HepG2 (cell line): ENCODE results near the gene TNNT1. TPM values are rescaled to one million over a fixed set of nuclear protein-coding genes. Genes with fewer than 3 reads are reported as not detected.

Source experiments
- ATAC-seq: fragments of 200-7000 bp; cut with Tn5 transposase; 3 replicates; pipeline ENCODE4 v1.9.1; 2020; ENCODE audit warnings: mild to moderate bottlenecking, moderate library complexity
- BruUV-seq: library from RNA; stranded (reverse); fragments of 400-500 nt; replicated peaks from 2 replicates; lab custom pipeline; 2021; lab: Mats Ljungman, UMichigan
- CTCF ChIA-PET: fragments of 300-600 bp; formaldehyde crosslinking; extraction: SDS; loops from one replicate; lab custom pipeline; 2021; ENCODE audit warnings: low total read pairs, inconsistent platforms, low intra/inter-chr PET ratio; lab: Yijun Ruan, JAX
- POLR2A ChIA-PET: fragments of 350-600 bp; sonication (Branson Sonifier 250); formaldehyde crosslinking; loops from one replicate; lab custom pipeline; 2020; ENCODE audit warnings: antibody characterized with exemption, inconsistent platforms; lab: Yijun Ruan, JAX
- DNase-seq: peaks from one replicate; pipeline ENCODE4 v3.0.0-alpha.2; 2015; ENCODE audit warnings: low spot score
- FAIRE-seq: peaks from 3 replicates; lab custom pipeline; 2011; peaks lifted over from hg19 to GRCh38; lab: Jason Lieb, UNC
- H2AFZ ChIP-seq: one replicate; pipeline ENCODE4 v1.6.1; 2011; ENCODE audit warnings: low read length, inconsistent platforms
- H3K27ac ChIP-seq: fragments of 300-600 bp; 3 replicates; pipeline ENCODE4 v1.8.0; 2011; ENCODE audit warnings: mixed run types, mild to moderate bottlenecking, mixed read lengths, low read length, inconsistent platforms; ENCODE audit not compliant: insufficient read depth; ENCODE audit errors: extremely low read length
- H3K27me3 ChIP-seq, 2 experiments: fragments of 200-600 bp in 1 of 2; 2 replicates in 1 of 2; 3 replicates in 1 of 2; pipeline versions ENCODE4 v1.6.0 to v1.8.0; 2011; ENCODE audit warnings: low read length in 2 of 2, mild to moderate bottlenecking in 2 of 2, moderate library complexity in 2 of 2, inconsistent platforms in 1 of 2; ENCODE audit not compliant: insufficient read depth in 2 of 2, control insufficient read depth in 1 of 2
- H3K36me3 ChIP-seq, 2 experiments: fragments of 200-600 bp in 1 of 2; replicated peaks in 1 of 2; 2 replicates in 1 of 2; 3 replicates in 1 of 2; pipeline versions ENCODE4 v1.5.1 to v1.8.0; 2011; ENCODE audit warnings: low read length in 2 of 2, inconsistent platforms in 1 of 2; ENCODE audit not compliant: insufficient read depth in 2 of 2, control insufficient read depth in 1 of 2
- H3K4me1 ChIP-seq: 2 replicates; pipeline ENCODE4 v1.5.1; 2012; ENCODE audit warnings: low read length, inconsistent platforms; ENCODE audit not compliant: insufficient read depth
- H3K4me2 ChIP-seq: 2 replicates; pipeline ENCODE4 v1.6.0; 2011; ENCODE audit warnings: low read depth, low read length, inconsistent platforms
- H3K4me3 ChIP-seq, 3 experiments: fragments of 200-600 bp in 1 of 3; sonication (generic), shearing (Covaris generic) in 1 of 3; replicated peaks in 1 of 3; 2 replicates each; pipeline ENCODE4 v1.5.1; 2011 to 2016; ENCODE audit warnings: low read length in 3 of 3, inconsistent platforms in 2 of 3, low read depth in 2 of 3, mild to moderate bottlenecking in 2 of 3, control low read depth in 1 of 3, mixed read lengths in 1 of 3; ENCODE audit not compliant: insufficient read depth in 1 of 3
- H3K79me2 ChIP-seq: one replicate; pipeline ENCODE4 v1.6.1; 2011; ENCODE audit warnings: low read length, inconsistent platforms; ENCODE audit not compliant: insufficient read depth
- H3K9ac ChIP-seq: 2 replicates; pipeline ENCODE4 v1.6.0; 2011; ENCODE audit warnings: mild to moderate bottlenecking, low read depth, low read length, inconsistent platforms; ENCODE audit not compliant: insufficient read depth
- H3K9me3 ChIP-seq: 2 replicates; pipeline ENCODE4 v1.5.1; 2012; ENCODE audit warnings: mild to moderate bottlenecking, low read length
- H4K20me1 ChIP-seq: 2 replicates; pipeline ENCODE4 v1.6.0; 2011; ENCODE audit warnings: inconsistent platforms, mild to moderate bottlenecking, low read length, moderate library complexity; ENCODE audit not compliant: insufficient read depth
- AGO2 ChIP-seq: fragments of 200-400 bp; formaldehyde crosslinking; optimal IDR thresholded peaks from 2 replicates; pipeline ENCODE3; 2017; ENCODE audit warnings: mild to moderate bottlenecking, low read depth, low read length, moderate library complexity
- FIP1L1 ChIP-seq: fragments of 200-400 bp; formaldehyde crosslinking; IDR thresholded peaks from 2 replicates; pipeline ENCODE4 v1.6.1; 2018; ENCODE audit warnings: low read depth, mild to moderate bottlenecking, low read length, moderate library complexity, borderline replicate concordance; ENCODE audit not compliant: insufficient read depth
- FOSL1 ChIP-seq: sonication (generic); formaldehyde crosslinking; IDR thresholded peaks from 2 replicates; pipeline ENCODE4 v1.9.0; 2021; ENCODE audit warnings: missing genetic modification reagents, borderline replicate concordance
- GTF2F1 ChIP-seq: fragments of 150-350 bp; IDR thresholded peaks from 2 replicates; pipeline ENCODE4 v1.6.1; 2014; ENCODE audit warnings: low read length
- ZBTB7B ChIP-seq: sonication (generic); formaldehyde crosslinking; IDR thresholded peaks from 2 replicates; pipeline ENCODE4 v1.4.0; 2020; ENCODE audit warnings: missing genetic modification reagents
- ZNF746 ChIP-seq: sonication (generic); formaldehyde crosslinking; IDR thresholded peaks from 2 replicates; pipeline ENCODE4 v1.8.0; 2022; ENCODE audit warnings: mild to moderate bottlenecking, missing genetic modification reagents
- ZNF770 ChIP-seq: sonication (generic); formaldehyde crosslinking; IDR thresholded peaks from 2 replicates; pipeline ENCODE4 v1.5.0; 2020; ENCODE audit warnings: mild to moderate bottlenecking, missing genetic modification reagents
- ZSCAN29 ChIP-seq: sonication (generic); formaldehyde crosslinking; conservative IDR thresholded peaks from 2 replicates; pipeline ENCODE4 v1.4.0; 2020; ENCODE audit warnings: mild to moderate bottlenecking, missing genetic modification reagents
- WGBS: methylation state at CpG from one replicate; pipeline ENCODE4 v1.1.6; 2017; ENCODE audit warnings: low lambda C conversion rate; 5-methylcytosine and 5-hydroxymethylcytosine counted together
- in situ Hi-C: cut with HindIII; loops from 2 replicates; pipeline ENCODE4 v1.10.0; 2017; ENCODE audit warnings: low pct_unique_long_range_greater_than_20kb; ENCODE audit not compliant: extremely low pct_ligation_motif_present
- intact Hi-C: fragments of 100-400 bp; cut with micrococcal nuclease; formaldehyde crosslinking; loops from one replicate; pipeline ENCODE4 v1.10.0; 2022; ENCODE audit not compliant: unreplicated experiment
- polyA plus RNA-seq, 8 experiments: library from polyadenylated mRNA; depleted of rRNA in 3 of 8; stranded (reverse) in 7 of 8; unstranded in 1 of 8; fragments of >200 nt; fragmentation: Illumina TruSeq in 4 of 8; extraction: Trizol in 4 of 8; gene quantifications; 2 replicates each; pipeline versions ENCODE4 v1.2.1 to v1.2.3, GENCODE V29; 2011 to 2016; ENCODE audit warnings: low read depth in 4 of 8, missing spikeins in 1 of 8, mixed read lengths in 1 of 8; ENCODE audit not compliant: insufficient read depth in 1 of 8
- total RNA-seq, 5 experiments: library from RNA; depleted of rRNA; stranded (reverse); fragments of >200 nt; fragmentation: Illumina TruSeq; extraction: Trizol; gene quantifications; 2 replicates each; pipeline ENCODE4 v1.2.3, GENCODE V29; 2016; ENCODE audit warnings: low read depth in 1 of 5

TNNT1 gene
- total and polyA plus RNA-seq, 2 of the 13 experiments (the other 11 are each of a cell fraction or from before 2014, with no cell fraction given), result 1.3 to 2.4 TPM

GRCh38 chr19:55091126-55091910 lies 57.7 kb downstream of the TNNT1 start:
- peaks cover 3 to 15% of the 10 kb centered on the region in 2 experiments; a peak in 4 of 5 replicates for H3K36me3 ChIP-seq
- H3K4me1 ChIP-seq, result no peaks in the 10 kb centered on the region
- H3K79me2 ChIP-seq, result no peaks in the 10 kb centered on the region
- no peak for TF ChIP-seq ZNF746 (CRISPR knock-in tag)
- TF ChIP-seq GTF2F1, result no peak
- no peak for TF ChIP-seq ZSCAN29 (CRISPR knock-in tag)
- TF ChIP-seq ZNF770, result no peak
- no peak for TF ChIP-seq ZBTB7B (CRISPR knock-in tag)
- TF ChIP-seq FOSL1 (CRISPR knock-in tag), result no peak
- TF ChIP-seq AGO2, result peak; percentile 1
- no peak for TF ChIP-seq FIP1L1
- no peaks in the 10 kb centered on the region for H3K9me3 ChIP-seq
- POLR2A ChIA-PET, result no interaction called here
- CTCF ChIA-PET, result no interaction called here
- H3K9ac ChIP-seq, result no peak overlapping the region
- FAIRE-seq (no peak), DNase-seq (no peak), ATAC-seq (no peak)
- intact Hi-C loops, result no loop called here
- H3K27ac ChIP-seq, result no peak overlapping the region
- 96% methylated on average over 19 of the region's 32 CpGs for WGBS
- in situ Hi-C loops, result no loop called here
- TSS peak; percentile 62 for BruUV-seq
- no peak overlapping the region for H3K4me3 ChIP-seq
- H3K27me3 ChIP-seq, result no peaks in the 10 kb centered on the region
- H3K4me2 ChIP-seq, result no peak overlapping the region
- peaks cover 6% of the 10 kb centered on the region; the same call in 1 of the 2 replicates for H4K20me1 ChIP-seq
- no peak overlapping the region for H2AFZ ChIP-seq
